CD4-positive, alpha-beta T cell treated with Interleukin-15 for 1 hour (primary cell): ENCODE data around the gene MAFF.
A peak's percentile ranks its signal among the peaks of the same experiment; 100 is the strongest.
"Not testable (repeated sequence)": the region's sequence is repeated elsewhere in the genome, so short reads cannot be mapped to it uniquely, and the experiment has no call there.

Experiments used
- DNase-seq: peaks from one replicate; pipeline ENCODE4 v3.0.0-alpha.2; 2020

Gene MAFF

GRCh38 chr22:38228326-38228872 lies 26.6 kb downstream of the MAFF start:
- no peak for DNase-seq

- DNase-seq = no peak
Measured at GRCh38 chr22:38228873-38229740, 27.3 kb downstream of the MAFF start.

GRCh38 chr22:38230108-38230825 lies 28.5 kb downstream of the MAFF start:
- peak; percentile 52 for DNase-seq

GRCh38 chr22:38230916-38231315 lies 29.1 kb downstream of the MAFF start:
- no peak for DNase-seq

- no peak for DNase-seq
Measured at GRCh38 chr22:38232196-38232595, 30.4 kb downstream of the MAFF start.

GRCh38 chr22:38233427-38233826 lies 31.6 kb downstream of the MAFF start:
- no peak for DNase-seq

- not testable (repeated sequence) for DNase-seq
Measured at GRCh38 chr22:38233856-38234255, 32.1 kb downstream of the MAFF start.

GRCh38 chr22:38235240-38235850 lies 33.6 kb downstream of the MAFF start:
- DNase-seq = no peak

- no peak for DNase-seq
Measured at GRCh38 chr22:38236786-38237185, 35.0 kb downstream of the MAFF start.

- no peak for DNase-seq
Measured at GRCh38 chr22:38238519-38239071, 36.8 kb downstream of the MAFF start.

- DNase-seq = no peak
Measured at GRCh38 chr22:38239101-38239761, 37.4 kb downstream of the MAFF start.

- DNase-seq = no peak
Measured at GRCh38 chr22:38240734-38241252, 39.0 kb downstream of the MAFF start.

GRCh38 chr22:38243007-38243765 lies 41.4 kb downstream of the MAFF start:
- DNase-seq = no peak

GRCh38 chr22:38244106-38244505 lies 42.3 kb downstream of the MAFF start:
- no peak for DNase-seq

GRCh38 chr22:38246046-38246658 lies 44.4 kb downstream of the MAFF start:
- no peak for DNase-seq

- DNase-seq = no peak
Measured at GRCh38 chr22:38246692-38247091, 44.9 kb downstream of the MAFF start.

- no peak for DNase-seq
Measured at GRCh38 chr22:38247713-38248112, 45.9 kb downstream of the MAFF start.

GRCh38 chr22:38248280-38248679 lies 46.5 kb downstream of the MAFF start:
- DNase-seq = no peak

- DNase-seq = no peak
Measured at GRCh38 chr22:38249301-38249700, 47.5 kb downstream of the MAFF start.

GRCh38 chr22:38249803-38250642 lies 48.2 kb downstream of the MAFF start:
- DNase-seq = no peak
